HCT116 (cell line): Measurements from ENCODE around the gene MTSS2.

Experiments used
- ELF1 ChIP-seq: IDR thresholded peaks from 2 replicates; pipeline ENCODE4 v1.6.1; 2012; ENCODE audit warnings: low read depth, borderline replicate concordance
- POLR2A ChIP-seq: IDR thresholded peaks from 2 replicates; pipeline ENCODE4 v1.7.0; 2011; ENCODE audit warnings: borderline replicate concordance; ENCODE audit not compliant: insufficient read depth, insufficient read length; ENCODE audit errors: extremely low read depth
- RAD21 ChIP-seq: IDR thresholded peaks from 2 replicates; pipeline ENCODE4 v1.6.1; 2012; ENCODE audit warnings: low read depth, mild to moderate bottlenecking

GRCh38 chr16:70677499-70678120 lies 8.2 kb downstream of the MTSS2 start:
- TF ChIP-seq ELF1 (no peak), POLR2A (no peak), RAD21 (no peak)
